NT2/D1 (cell line): Measurements from ENCODE around the gene KMT2B.

Source experiments
- YY1 ChIP-seq: IDR thresholded peaks from 2 replicates; pipeline ENCODE4 v1.6.1; 2011; ENCODE audit not compliant: insufficient read length, insufficient read depth
- ZNF274 ChIP-seq: IDR thresholded peaks from 2 replicates; pipeline ENCODE4 v1.6.1; 2011; ENCODE audit warnings: mild to moderate bottlenecking, low read depth, low read length

DNA sequence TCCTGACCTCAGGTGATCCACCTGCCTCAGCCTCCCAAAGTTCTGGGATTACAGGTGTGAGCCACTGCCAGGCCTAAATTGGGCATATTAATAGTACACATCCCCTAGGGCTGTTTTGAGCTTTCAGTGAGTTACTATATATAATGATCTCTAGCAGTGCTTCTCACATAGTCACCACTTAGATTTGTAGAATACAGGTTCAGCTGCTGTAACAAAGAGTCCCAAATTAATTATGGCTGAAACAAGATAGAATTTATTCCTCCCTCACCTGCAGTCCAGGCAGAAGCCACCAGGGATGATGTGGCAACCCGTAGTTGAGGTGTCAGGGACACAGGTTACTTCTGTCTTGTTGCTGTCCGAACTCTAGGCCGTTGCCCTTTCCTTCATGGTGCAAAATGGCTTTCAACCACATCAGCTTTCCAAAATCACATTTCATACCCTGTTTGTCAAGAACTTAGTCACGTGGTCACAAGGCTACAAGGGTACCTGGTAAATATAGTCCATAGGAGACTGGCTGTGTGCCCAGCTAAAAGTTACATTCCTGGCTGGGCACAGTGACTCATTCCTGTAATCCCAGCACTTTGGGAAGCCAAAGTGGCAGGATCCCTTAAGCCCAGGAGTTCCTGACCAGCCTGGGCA is 43.0 kb downstream of the KMT2B start:
- TF ChIP-seq YY1 (no peak), ZNF274 (no peak)
